ENCODE measurements around the gene ABCA2.

ABCA2 gene

GRCh38 chr9:137000177-137000930 lies 27.7 kb downstream of the ABCA2 start:
- Histone ChIP-seq H3K4me3 (ENCODE audit: low read depth, low read length) (no peak overlapping the region), H3K27me3 (ENCODE audit: control insufficient read depth, insufficient read depth, low read length) (peaks cover 11% of the 10 kb centered on the region), H3K9ac (ENCODE audit: low read length) (no peak overlapping the region), H3K4me1 (ENCODE audit: control insufficient read depth, insufficient read depth, low read length) (peaks cover 16% of the 10 kb centered on the region), H3K9me3 (ENCODE audit: control insufficient read depth, insufficient read depth, low read depth, low read length) (peaks cover 4% of the 10 kb centered on the region; the same call in 1 of the 2 replicates), H3K36me3 (ENCODE audit: control insufficient read depth, insufficient read depth, low read length) (no peaks in the 10 kb centered on the region), H3K27ac (ENCODE audit: low read depth, low read length) (no peak overlapping the region)

- H3K27ac ChIP-seq (ENCODE audit: low read depth, low read length) = no peak overlapping the region
- peaks cover 23% of the 10 kb centered on the region for H3K27me3 ChIP-seq (ENCODE audit: control insufficient read depth, insufficient read depth, low read length)
- H3K4me1 ChIP-seq (ENCODE audit: control insufficient read depth, insufficient read depth, low read length) = peaks cover 19% of the 10 kb centered on the region
- H3K4me3 ChIP-seq (ENCODE audit: low read depth, low read length) = no peak overlapping the region
- no peak overlapping the region for H3K9ac ChIP-seq (ENCODE audit: low read length)
- no peaks in the 10 kb centered on the region for H3K36me3 ChIP-seq (ENCODE audit: control insufficient read depth, insufficient read depth, low read length)
- H3K9me3 ChIP-seq (ENCODE audit: control insufficient read depth, insufficient read depth, low read depth, low read length) = no peaks in the 10 kb centered on the region
Observed at GRCh38 chr9:136997830-136998234, 30.2 kb downstream of the ABCA2 start.

GRCh38 chr9:136997371-136997770 lies 30.7 kb downstream of the ABCA2 start:
- no peak overlapping the region for H3K9ac ChIP-seq (ENCODE audit: low read length)
- H3K27ac ChIP-seq (ENCODE audit: low read depth, low read length) = no peak overlapping the region
- no peaks in the 10 kb centered on the region for H3K9me3 ChIP-seq (ENCODE audit: control insufficient read depth, insufficient read depth, low read depth, low read length)
- no peaks in the 10 kb centered on the region for H3K36me3 ChIP-seq (ENCODE audit: control insufficient read depth, insufficient read depth, low read length)
- H3K4me1 ChIP-seq (ENCODE audit: control insufficient read depth, insufficient read depth, low read length) = peaks cover 20% of the 10 kb centered on the region
- H3K4me3 ChIP-seq (ENCODE audit: low read depth, low read length) = 0 out of 2 replicates have a peak overlapping the region, but pooled peaks have one; percentile 37
- peaks cover 23% of the 10 kb centered on the region for H3K27me3 ChIP-seq (ENCODE audit: control insufficient read depth, insufficient read depth, low read length)

- Histone ChIP-seq H3K27me3 (ENCODE audit: control insufficient read depth, insufficient read depth, low read length) (peaks cover 23% of the 10 kb centered on the region), H3K9ac (ENCODE audit: low read length) (no peak within 1 kb of the TSS), H3K4me1 (ENCODE audit: control insufficient read depth, insufficient read depth, low read length) (peaks cover 20% of the 10 kb centered on the region), H3K9me3 (ENCODE audit: control insufficient read depth, insufficient read depth, low read depth, low read length) (no peaks in the 10 kb centered on the region), H3K4me3 (ENCODE audit: low read depth, low read length) (peak within 1 kb of the TSS; percentile 37; the same call in 1 of the 2 replicates), H3K36me3 (ENCODE audit: control insufficient read depth, insufficient read depth, low read length) (no peaks in the 10 kb centered on the region), H3K27ac (ENCODE audit: low read depth, low read length) (no peak within 1 kb of the TSS)
Observed at GRCh38 chr9:136996361-136997292, 31.4 kb downstream of the ABCA2 start, which contains the start of gene CLIC3. CLIC3 (minus strand) TSS chr9:136996568; CDS start chr9:136996543, 25 bp downstream.

GRCh38 chr9:136995772-136996311 lies 32.2 kb downstream of the ABCA2 start:
- Histone ChIP-seq H3K9ac (ENCODE audit: low read length) (no peak overlapping the region), H3K27me3 (ENCODE audit: control insufficient read depth, insufficient read depth, low read length) (peaks cover 23% of the 10 kb centered on the region), H3K9me3 (ENCODE audit: control insufficient read depth, insufficient read depth, low read depth, low read length) (peaks cover 4% of the 10 kb centered on the region), H3K27ac (ENCODE audit: low read depth, low read length) (no peak overlapping the region), H3K4me3 (ENCODE audit: low read depth, low read length) (no peak overlapping the region; the same call in 1 of the 2 replicates), H3K36me3 (ENCODE audit: control insufficient read depth, insufficient read depth, low read length) (no peaks in the 10 kb centered on the region), H3K4me1 (ENCODE audit: control insufficient read depth, insufficient read depth, low read length) (peaks cover 20% of the 10 kb centered on the region)

- no peak overlapping the region for H3K27ac ChIP-seq (ENCODE audit: low read depth, low read length)
- H3K4me3 ChIP-seq (ENCODE audit: low read depth, low read length) = peak overlapping the region; percentile 45; the same call in 1 of the 2 replicates
- H3K9me3 ChIP-seq (ENCODE audit: control insufficient read depth, insufficient read depth, low read depth, low read length) = peaks cover 9% of the 10 kb centered on the region
- peaks cover 23% of the 10 kb centered on the region for H3K27me3 ChIP-seq (ENCODE audit: control insufficient read depth, insufficient read depth, low read length)
- no peaks in the 10 kb centered on the region for H3K36me3 ChIP-seq (ENCODE audit: control insufficient read depth, insufficient read depth, low read length)
- H3K4me1 ChIP-seq (ENCODE audit: control insufficient read depth, insufficient read depth, low read length) = peaks cover 20% of the 10 kb centered on the region
- no peak overlapping the region for H3K9ac ChIP-seq (ENCODE audit: low read length)
Observed at GRCh38 chr9:136995362-136995761, 32.7 kb downstream of the ABCA2 start.

- no peak overlapping the region for H3K9ac ChIP-seq (ENCODE audit: low read length)
- peaks cover 20% of the 10 kb centered on the region for H3K4me1 ChIP-seq (ENCODE audit: control insufficient read depth, insufficient read depth, low read length)
- no peak overlapping the region for H3K27ac ChIP-seq (ENCODE audit: low read depth, low read length)
- H3K36me3 ChIP-seq (ENCODE audit: control insufficient read depth, insufficient read depth, low read length) = no peaks in the 10 kb centered on the region
- H3K9me3 ChIP-seq (ENCODE audit: control insufficient read depth, insufficient read depth, low read depth, low read length) = peaks cover 11% of the 10 kb centered on the region
- peak overlapping the region; percentile 45 for H3K4me3 ChIP-seq (ENCODE audit: low read depth, low read length)
- peaks cover 23% of the 10 kb centered on the region for H3K27me3 ChIP-seq (ENCODE audit: control insufficient read depth, insufficient read depth, low read length)
Observed at GRCh38 chr9:136994888-136995230, 33.2 kb downstream of the ABCA2 start.

- Histone ChIP-seq H3K27me3 (ENCODE audit: control insufficient read depth, insufficient read depth, low read length) (peaks cover 23% of the 10 kb centered on the region), H3K27ac (ENCODE audit: low read depth, low read length) (no peak overlapping the region), H3K4me1 (ENCODE audit: control insufficient read depth, insufficient read depth, low read length) (peaks cover 20% of the 10 kb centered on the region)
Observed at GRCh38 chr9:136994180-136994887, 33.7 kb downstream of the ABCA2 start.

GRCh38 chr9:136992819-136993369 lies 35.1 kb downstream of the ABCA2 start:
- Histone ChIP-seq H3K27ac (ENCODE audit: low read depth, low read length) (no peak overlapping the region), H3K4me3 (ENCODE audit: low read depth, low read length) (peak overlapping the region; percentile 74)

More at GRCh38 chr9:136994180-136994887, 33.7 kb downstream of the ABCA2 start:
- no peaks in the 10 kb centered on the region for H3K36me3 ChIP-seq (ENCODE audit: control insufficient read depth, insufficient read depth, low read length)
- peaks cover 11% of the 10 kb centered on the region for H3K9me3 ChIP-seq (ENCODE audit: control insufficient read depth, insufficient read depth, low read depth, low read length)
- H3K4me3 ChIP-seq (ENCODE audit: low read depth, low read length) = peak overlapping the region; percentile 45
- H3K9ac ChIP-seq (ENCODE audit: low read length) = no peak overlapping the region

More at GRCh38 chr9:136992819-136993369, 35.1 kb downstream of the ABCA2 start:
- H3K4me1 ChIP-seq (ENCODE audit: control insufficient read depth, insufficient read depth, low read length) = peaks cover 20% of the 10 kb centered on the region
- peaks cover 23% of the 10 kb centered on the region for H3K27me3 ChIP-seq (ENCODE audit: control insufficient read depth, insufficient read depth, low read length)
- H3K36me3 ChIP-seq (ENCODE audit: control insufficient read depth, insufficient read depth, low read length) = no peaks in the 10 kb centered on the region
- peaks cover 11% of the 10 kb centered on the region for H3K9me3 ChIP-seq (ENCODE audit: control insufficient read depth, insufficient read depth, low read depth, low read length)
- peak overlapping the region; percentile 56 for H3K9ac ChIP-seq (ENCODE audit: low read length)

Measured in HUES6 (cell line).